DMS53 treated with DMSO at 0.1 percent for 48 hours (cell line): ENCODE data around the gene LSM8.
"Not testable (repeated sequence)": the region's sequence is repeated elsewhere in the genome, so short reads cannot be mapped to it uniquely, and the experiment has no call there.

Experiments
- DNase-seq: peaks from one replicate; lab custom pipeline; 2025; ENCODE audit not compliant: unreplicated experiment; lab: John Stamatoyannopoulos, UW

LSM8 gene

GRCh38 chr7:118183786-118184564 lies at the start of gene LSM8:
LSM8 (plus strand) TSS chr7:118184164; CDS start chr7:118184224, 60 bp downstream.
- peak; percentile 98 for DNase-seq

GRCh38 chr7:118134420-118134819 lies 49.5 kb upstream of the LSM8 start:
- not testable (repeated sequence) for DNase-seq

- no peak for DNase-seq
These were observed 43.5 kb upstream of the LSM8 start for GRCh38 chr7:118140468-118140867.

- no peak for DNase-seq
These were observed 42.0 kb upstream of the LSM8 start for GRCh38 chr7:118142012-118142411.

- DNase-seq, result no peak
These were observed 35.0 kb upstream of the LSM8 start for GRCh38 chr7:118148930-118149329.

- DNase-seq, result no peak
These were observed 34.6 kb upstream of the LSM8 start for GRCh38 chr7:118149394-118149793.

GRCh38 chr7:118151671-118152070 lies 32.3 kb upstream of the LSM8 start:
- DNase-seq, result no peak

- DNase-seq, result no peak
These were observed 31.8 kb upstream of the LSM8 start for GRCh38 chr7:118152149-118152548.

GRCh38 chr7:118152654-118153053 lies 31.3 kb upstream of the LSM8 start:
- no peak for DNase-seq

- DNase-seq, result peak; percentile 44
These were observed 30.3 kb upstream of the LSM8 start for GRCh38 chr7:118153551-118154177.

- no peak for DNase-seq
These were observed 25.2 kb upstream of the LSM8 start for GRCh38 chr7:118158766-118159165.

- DNase-seq, result no peak
These were observed 14.8 kb upstream of the LSM8 start for GRCh38 chr7:118169146-118169545.

- DNase-seq, result no peak
These were observed 8.2 kb upstream of the LSM8 start for GRCh38 chr7:118175740-118176139.

GRCh38 chr7:118179191-118179590 lies 4.8 kb upstream of the LSM8 start:
- no peak for DNase-seq

- peak; percentile 67 for DNase-seq
These were observed 1.2 kb upstream of the LSM8 start for GRCh38 chr7:118182593-118183427.

- DNase-seq, result no peak
These were observed 557 bp upstream of the LSM8 start for GRCh38 chr7:118183428-118183785.

GRCh38 chr7:118184565-118184940 lies 589 bp downstream of the LSM8 start:
- DNase-seq, result no peak

GRCh38 chr7:118185163-118185860 lies 1.3 kb downstream of the LSM8 start:
- no peak for DNase-seq

GRCh38 chr7:118186501-118186900 lies 2.5 kb downstream of the LSM8 start:
- DNase-seq, result no peak

GRCh38 chr7:118194571-118194970 lies 10.6 kb downstream of the LSM8 start:
- no peak for DNase-seq

- DNase-seq, result peak; percentile 80
These were observed 12.0 kb downstream of the LSM8 start for GRCh38 chr7:118195837-118196474.
